ENCODE results near the gene ALDH18A1. TPM values are rescaled to one million over a fixed set of nuclear protein-coding genes. Genes with fewer than 3 reads are reported as not detected.

Gene ALDH18A1
- total and polyA plus RNA-seq, 2 of the 8 experiments (the other 6 are each of a cell fraction or from before 2014, with no cell fraction given): 59.6 to 128 TPM

DNA sequence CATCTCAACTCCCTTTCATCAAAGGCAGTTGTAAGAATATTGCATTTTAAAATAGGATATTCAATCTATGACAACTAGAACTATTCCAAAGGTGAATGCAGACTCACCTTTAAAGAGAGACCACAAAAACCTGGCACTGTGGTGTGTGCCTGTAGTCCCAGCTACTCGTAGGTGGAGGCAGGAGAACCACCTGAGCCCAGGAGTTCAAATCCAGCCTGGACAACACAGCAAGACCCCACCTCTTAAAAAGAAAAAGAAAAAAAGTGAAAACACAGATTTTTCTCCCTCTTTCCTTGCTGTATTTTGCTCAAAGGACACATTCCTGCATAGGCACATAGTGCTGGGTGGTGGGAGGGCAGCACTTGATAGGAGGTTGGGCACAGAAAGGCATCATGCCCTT, 739 bp upstream of the ALDH18A1 start:
- no peak overlapping the region for H4K91ac ChIP-seq (replicated peaks; ENCODE audit: insufficient read length, low read length)
- H3K23ac ChIP-seq (ENCODE audit: insufficient read length): no peak overlapping the region
- H2AK5ac ChIP-seq (ENCODE audit: low read depth, low read length): no peak overlapping the region; the same call in 1 of the 2 replicates
- H2BK120ac ChIP-seq (replicated peaks; ENCODE audit: low read depth, low read length): no peak overlapping the region
- peaks cover 0 to 2% of the 10 kb centered on the region in 2 experiments for H4K20me1 ChIP-seq (replicated peaks in 1 of 2; ENCODE audit: control insufficient read depth in 1 of 2, insufficient read depth in 2 of 2, low read length in 2 of 2)
- DNase-seq (ENCODE audit: low read depth in 1 of 2, low spot score in 2 of 2) (no peak), FAIRE-seq (no peak)
- no peak overlapping the region for H3K18ac ChIP-seq (ENCODE audit: extremely low read depth, low read length)
- no peaks in the 10 kb centered on the region for H3K27me3 ChIP-seq (replicated peaks in 1 of 4; ENCODE audit: control insufficient read depth in 3 of 4, extremely low read depth in 1 of 4, insufficient read depth in 3 of 4, low read length in 3 of 4)
- H3K79me2 ChIP-seq (ENCODE audit: control insufficient read depth in 1 of 2, insufficient read depth in 2 of 2, low read length in 2 of 2): peaks cover 0 to 27% of the 10 kb centered on the region in 2 experiments; a peak in 2 of 4 replicates
- H3K36me3 ChIP-seq (ENCODE audit: control insufficient read depth in 2 of 4, insufficient read depth in 4 of 4, low read length in 3 of 4): peaks cover 0 to 9% (median 1%) of the 10 kb centered on the region in 4 experiments; a peak in 1 of 8 replicates
- no peak overlapping the region for H3K56ac ChIP-seq (replicated peaks; ENCODE audit: insufficient read length, low read depth, low read length)
- peak overlapping the region in 2 of 4 experiments; percentile 78 to 92; a peak in 3 of 8 replicates for H3K4me3 ChIP-seq (ENCODE audit: extremely low read depth in 1 of 4, insufficient read depth in 2 of 4, low read depth in 3 of 4, low read length in 4 of 4)
- H3K79me1 ChIP-seq (ENCODE audit: low read depth, low read length): peaks cover 2% of the 10 kb centered on the region; the same call in 1 of the 2 replicates
- H2BK20ac ChIP-seq (ENCODE audit: low read length): no peak overlapping the region
- no peak overlapping the region for H3K9ac ChIP-seq (replicated peaks in 1 of 4; ENCODE audit: extremely low read depth in 1 of 4, low read depth in 3 of 4, low read length in 3 of 4)
- no peak overlapping the region for H4K8ac ChIP-seq (ENCODE audit: extremely low read depth, insufficient read depth, low read length)
- no peaks in the 10 kb centered on the region for H3K9me3 ChIP-seq (ENCODE audit: insufficient read depth in 2 of 2, low read depth in 1 of 2, low read length in 1 of 2)
- no peak overlapping the region; the same call in 1 of the 2 replicates for H2AFZ ChIP-seq (ENCODE audit: low read length)
- no peak overlapping the region for H3K14ac ChIP-seq (ENCODE audit: insufficient read length)
- peaks cover 7% of the 10 kb centered on the region for H3K23me2 ChIP-seq (ENCODE audit: low read depth, low read length)
- no peak overlapping the region for H2BK12ac ChIP-seq (ENCODE audit: low read depth, low read length)
- H2BK5ac ChIP-seq (ENCODE audit: low read depth, low read length): no peak overlapping the region
- WGBS, 2 experiments (ENCODE audit: extremely low coverage in 1 of 2, insufficient coverage in 1 of 2, insufficient read length in 1 of 2, insufficient replicate concordance in 2 of 2, low coverage in 1 of 2, low lambda C conversion rate in 2 of 2, missing lambda C conversion rate in 1 of 2): 83% methylated on average over 1 of the region's 1 CpG; no CpG with 5 or more reads in 1 of the 2 experiments
- H3K4ac ChIP-seq (replicated peaks; ENCODE audit: insufficient read length, low read depth, low read length): no peak overlapping the region
- H3K4me1 ChIP-seq (replicated peaks in 1 of 4; ENCODE audit: control insufficient read depth in 3 of 4, insufficient read depth in 4 of 4, low read length in 3 of 4): peaks cover 0 to 5% (median 0%) of the 10 kb centered on the region in 4 experiments; a peak in 1 of 7 replicates
- no peak overlapping the region for H4K5ac ChIP-seq (ENCODE audit: insufficient read length, low read depth, low read length)
- peak overlapping the region; percentile 74 to 92 for H3K4me2 ChIP-seq (ENCODE audit: insufficient read depth in 1 of 2, low read depth in 2 of 2, low read length in 2 of 2)
- TF ChIP-seq, protein P1, sequence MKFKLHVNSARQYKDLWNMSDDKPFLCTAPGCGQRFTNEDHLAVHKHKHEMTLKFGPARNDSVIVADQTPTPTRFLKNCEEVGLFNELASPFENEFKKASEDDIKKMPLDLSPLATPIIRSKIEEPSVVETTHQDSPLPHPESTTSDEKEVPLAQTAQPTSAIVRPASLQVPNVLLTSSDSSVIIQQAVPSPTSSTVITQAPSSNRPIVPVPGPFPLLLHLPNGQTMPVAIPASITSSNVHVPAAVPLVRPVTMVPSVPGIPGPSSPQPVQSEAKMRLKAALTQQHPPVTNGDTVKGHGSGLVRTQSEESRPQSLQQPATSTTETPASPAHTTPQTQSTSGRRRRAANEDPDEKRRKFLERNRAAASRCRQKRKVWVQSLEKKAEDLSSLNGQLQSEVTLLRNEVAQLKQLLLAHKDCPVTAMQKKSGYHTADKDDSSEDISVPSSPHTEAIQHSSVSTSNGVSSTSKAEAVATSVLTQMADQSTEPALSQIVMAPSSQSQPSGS (IDR thresholded peaks at IDR 0.05; ENCODE audit: low read length): no peak
- TF ChIP-seq KDM1A (IDR thresholded peaks at IDR 0.05; ENCODE audit: borderline replicate concordance, low read length): peak; percentile 85; the same call in 1 of the 2 replicates
- TF ChIP-seq KDM5A (IDR thresholded peaks at IDR 0.05; ENCODE audit: low read length): no peak
- TF ChIP-seq SP4 (IDR thresholded peaks at IDR 0.05; ENCODE audit: low read length): no peak
- CTCF ChIA-PET (ENCODE audit: partially characterized antibody): interaction anchor here (0.6 kb wide), 1 partner anchor 290 kb away, joined by 3 read pairs; no protein-coding TSS in a partner anchor
- no peak overlapping the region for H3K27ac ChIP-seq (ENCODE audit: low read depth, low read length)
- no peak overlapping the region for H2BK15ac ChIP-seq (ENCODE audit: low read length)
- POLR2A ChIA-PET (ENCODE audit: partially characterized antibody): interaction anchor here (0.6 to 2.7 kb wide), 5 partner anchors 8 to 226 kb away, joined by 3 to 8 read pairs (median 3); no protein-coding TSS in a partner anchor

Measured in H1 (cell line).